ENCODE results near the gene RNASE12. TPM values are rescaled to one million over a fixed set of nuclear protein-coding genes. Genes with fewer than 3 reads are reported as not detected.

Gene RNASE12
- not detected in 2 replicates for polyA plus RNA-seq (2012; rRNA removed)
- not detected in 2 replicates for polyA plus RNA-seq (2012; cell fraction: cytosol; rRNA removed)
- polyA plus RNA-seq (2012; cell fraction: nucleus; rRNA removed) = not detected in 2 replicates

- WGBS (ENCODE audit: low lambda C conversion rate) = 15% methylated on average over 4 of the region's 4 CpGs
These were observed at the start of gene RNASE12 for GRCh38 chr14:20591235-20591634. RNASE12 (minus strand) TSS chr14:20591376; CDS start chr14:20590723, 653 bp downstream.

GRCh38 chr14:20632831-20633691, 41.9 kb upstream of the RNASE12 start:
- Histone ChIP-seq H2AFZ (ENCODE audit: low read depth) (no peak overlapping the region), H3K36me3 (replicated peaks in 1 of 2; ENCODE audit: control insufficient read depth in 1 of 2, insufficient read depth in 2 of 2, low read length in 1 of 2) (no peaks in the 10 kb centered on the region), H3K4me3 (ENCODE audit: low read depth in 2 of 2, low read length in 1 of 2) (peak overlapping the region; percentile 51 to 62), H3K4me2 (peak overlapping the region; percentile 93), H3K9me3 (no peaks in the 10 kb centered on the region), H3K27ac (ENCODE audit: low read depth in 2 of 2, low read length in 1 of 2) (no peak overlapping the region), H3K27me3 (ENCODE audit: insufficient read depth) (peaks cover 32% of the 10 kb centered on the region; the same call in 1 of the 2 replicates), H3K9ac (no peak overlapping the region), H3K9me2 (no peaks in the 10 kb centered on the region), H4K20me1 (ENCODE audit: insufficient read depth) (peaks cover 7% of the 10 kb centered on the region), H3F3A (replicated peaks; ENCODE audit: insufficient read depth) (peaks cover 16% of the 10 kb centered on the region), H3K79me2 (ENCODE audit: insufficient read depth) (no peaks in the 10 kb centered on the region), H3K4me1 (ENCODE audit: control insufficient read depth in 1 of 2, insufficient read depth in 2 of 2, low read depth in 1 of 2, low read length in 1 of 2) (peaks cover 0 to 19% of the 10 kb centered on the region in 2 experiments; a peak in 2 of 4 replicates)
- CTCF ChIA-PET = interaction anchor here (1.5 kb wide), 1 partner anchor 24 kb away, joined by 8 read pairs; no protein-coding TSS in a partner anchor
- POLR2A ChIA-PET = no interaction called here
- WGBS (ENCODE audit: low lambda C conversion rate) = 12% methylated on average over 45 of the region's 45 CpGs
- DNase-seq = peak; percentile 43
- TF ChIP-seq FOSL2 (IDR thresholded peaks at IDR 0.05; ENCODE audit: borderline replicate concordance, low read depth) (peak; percentile 31; the same call in 1 of the 2 replicates), CHD2 (IDR thresholded peaks at IDR 0.05; ENCODE audit: low read length, partially characterized antibody) (no peak), SIN3A (IDR thresholded peaks at IDR 0.05; ENCODE audit: borderline replicate concordance, low read depth, low read length) (no peak), REST (IDR thresholded peaks at IDR 0.05; ENCODE audit: low read depth, low read length) (peak; percentile 39; the same call in 1 of the 2 replicates), TEAD4 (IDR thresholded peaks at IDR 0.05; ENCODE audit: borderline replicate concordance, insufficient read depth) (0 out of 2 replicates have a peak, but pooled peaks have one; percentile 62), RAD21 (IDR thresholded peaks at IDR 0.05; ENCODE audit: low read length) (no peak), TAF1 (IDR thresholded peaks at IDR 0.05; ENCODE audit: borderline replicate concordance, low read depth, low read length) (no peak; the same call in 1 of the 2 replicates), MEF2A (IDR thresholded peaks at IDR 0.05; ENCODE audit: borderline replicate concordance, low read depth) (no peak), JUND (IDR thresholded peaks at IDR 0.05) (no peak), YY1 (IDR thresholded peaks at IDR 0.05; ENCODE audit: low read depth) (no peak), IRF3 (IDR thresholded peaks at IDR 0.05; ENCODE audit: low read depth, low read length) (no peak), CTCF (IDR thresholded peaks at IDR 0.05) (no peak), RXRA (IDR thresholded peaks at IDR 0.05; ENCODE audit: borderline replicate concordance, low read depth) (peak; percentile 69; the same call in 1 of the 2 replicates)
- TF ChIP-seq, protein P1, sequence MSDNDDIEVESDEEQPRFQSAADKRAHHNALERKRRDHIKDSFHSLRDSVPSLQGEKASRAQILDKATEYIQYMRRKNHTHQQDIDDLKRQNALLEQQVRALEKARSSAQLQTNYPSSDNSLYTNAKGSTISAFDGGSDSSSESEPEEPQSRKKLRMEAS (IDR thresholded peaks at IDR 0.05; ENCODE audit: low read depth) = 0 out of 2 replicates have a peak, but pooled peaks have one; percentile 36

More at GRCh38 chr14:20591235-20591634, at the start of gene RNASE12:
- CTCF ChIA-PET = no interaction called here
- DNase-seq = no peak
- Histone ChIP-seq H3K79me2 (ENCODE audit: insufficient read depth) (no peaks in the 10 kb centered on the region), H2AFZ (ENCODE audit: low read depth) (no peak within 1 kb of the TSS), H3K4me1 (ENCODE audit: control insufficient read depth in 1 of 2, insufficient read depth in 2 of 2, low read depth in 1 of 2, low read length in 1 of 2) (no peaks in the 10 kb centered on the region), H3K4me3 (ENCODE audit: low read depth in 2 of 2, low read length in 1 of 2) (peak within 1 kb of the TSS in 1 of 2 experiments; percentile 9; a peak in 1 of 4 replicates), H3F3A (replicated peaks; ENCODE audit: insufficient read depth) (no peaks in the 10 kb centered on the region), H3K9ac (no peak within 1 kb of the TSS), H3K9me2 (no peaks in the 10 kb centered on the region), H3K27ac (ENCODE audit: low read depth in 2 of 2, low read length in 1 of 2) (no peak within 1 kb of the TSS), H3K9me3 (no peaks in the 10 kb centered on the region), H3K36me3 (replicated peaks in 1 of 2; ENCODE audit: control insufficient read depth in 1 of 2, insufficient read depth in 2 of 2, low read length in 1 of 2) (no peaks in the 10 kb centered on the region), H3K4me2 (peak within 1 kb of the TSS; percentile 62), H4K20me1 (ENCODE audit: insufficient read depth) (no peaks in the 10 kb centered on the region), H3K27me3 (ENCODE audit: insufficient read depth) (peaks cover 67% of the 10 kb centered on the region)
- POLR2A ChIA-PET = no interaction called here
- TF ChIP-seq JUND (IDR thresholded peaks at IDR 0.05) = no peak
- TF ChIP-seq, protein P2, sequence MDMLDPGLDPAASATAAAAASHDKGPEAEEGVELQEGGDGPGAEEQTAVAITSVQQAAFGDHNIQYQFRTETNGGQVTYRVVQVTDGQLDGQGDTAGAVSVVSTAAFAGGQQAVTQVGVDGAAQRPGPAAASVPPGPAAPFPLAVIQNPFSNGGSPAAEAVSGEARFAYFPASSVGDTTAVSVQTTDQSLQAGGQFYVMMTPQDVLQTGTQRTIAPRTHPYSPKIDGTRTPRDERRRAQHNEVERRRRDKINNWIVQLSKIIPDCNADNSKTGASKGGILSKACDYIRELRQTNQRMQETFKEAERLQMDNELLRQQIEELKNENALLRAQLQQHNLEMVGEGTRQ (IDR thresholded peaks at IDR 0.05; ENCODE audit: borderline replicate concordance, low read depth, low read length) = no peak
- no peak for TF ChIP-seq SMC3 (IDR thresholded peaks at IDR 0.05; ENCODE audit: low read depth, low read length)
